ENCODE data around the gene EZR. TPM values are rescaled to one million over a fixed set of nuclear protein-coding genes. Genes with fewer than 3 reads are reported as not detected.

The EZR gene
- total RNA-seq, 2 donors from 2014 or later = 76.8 to 103 TPM

GRCh38 chr6:158771399-158772152 is 47.6 kb downstream of the EZR start:
- intact Hi-C loops (cut with DNase I) = no loop called here
- Histone ChIP-seq H3K27me3 (no peaks in the 10 kb centered on the region), H3K36me3 (replicated peaks in 1 of 2; ENCODE audit: insufficient read depth in 1 of 2, low read depth in 2 of 2) (peaks cover 41 to 65% of the 10 kb centered on the region in 2 donors), H3K27ac (no peak overlapping the region), H3K4me1 (no peaks in the 10 kb centered on the region), H3K4me3 (no peak overlapping the region), H3K9me3 (no peaks in the 10 kb centered on the region)
- ATAC-seq (no peak), DNase-seq (no peak)
- no peak for TF ChIP-seq CTCF (IDR thresholded peaks at IDR 0.05)
- no peak for TF ChIP-seq POLR2A (IDR thresholded peaks at IDR 0.05)
- 92 to 93% methylated on average over 16 of the region's 16 CpGs for WGBS, 2 donors

GRCh38 chr6:158770533-158771330 is 48.4 kb downstream of the EZR start:
- no peak overlapping the region for H3K27ac ChIP-seq
- no peak overlapping the region for H3K4me3 ChIP-seq
- WGBS, 2 donors = 73 to 88% methylated on average over 12 to 21 of the region's 21 CpGs
- intact Hi-C loops (cut with DNase I) = no loop called here
- H3K4me1 ChIP-seq = no peaks in the 10 kb centered on the region
- TF ChIP-seq POLR2A (IDR thresholded peaks at IDR 0.05) (no peak), CTCF (IDR thresholded peaks at IDR 0.05) (no peak)
- no peaks in the 10 kb centered on the region for H3K9me3 ChIP-seq
- DNase-seq = no peak
- no peaks in the 10 kb centered on the region for H3K27me3 ChIP-seq
- ATAC-seq = no peak
- peaks cover 46 to 65% of the 10 kb centered on the region in 2 donors for H3K36me3 ChIP-seq (replicated peaks in 1 of 2; ENCODE audit: insufficient read depth in 1 of 2, low read depth in 2 of 2)

DNA sequence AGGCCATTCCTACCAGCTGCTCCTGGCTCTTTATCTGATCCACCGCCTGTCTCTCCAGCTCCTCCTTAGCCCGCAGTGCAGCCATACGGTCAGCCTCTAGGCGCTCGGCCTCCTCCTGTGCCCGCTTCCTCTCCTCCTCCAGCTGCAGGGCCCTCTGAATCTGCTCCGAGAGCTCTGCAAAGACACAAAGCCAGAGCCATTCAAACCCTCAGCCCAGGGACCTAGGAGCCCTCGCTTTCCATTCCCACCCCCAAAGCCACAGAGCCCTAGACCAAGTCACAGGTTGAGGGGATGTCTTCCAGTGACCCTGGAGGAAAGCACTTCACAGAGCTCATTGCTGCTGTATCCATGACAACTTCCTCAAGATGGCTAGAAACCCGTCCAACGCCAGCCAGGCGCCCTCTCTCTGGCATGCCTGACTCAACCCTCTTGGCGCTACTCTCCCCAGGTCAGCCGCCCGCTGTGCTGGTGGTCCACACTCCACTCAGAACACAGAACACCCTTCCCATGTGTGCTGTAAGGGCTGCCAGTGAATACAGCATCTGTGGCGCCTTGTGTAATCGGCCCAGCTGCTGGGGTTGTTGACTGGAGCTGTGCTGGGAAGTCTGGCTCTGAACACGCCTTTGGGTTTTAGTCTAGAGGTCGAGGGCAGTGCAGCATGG is 49.3 kb downstream of the EZR start:
- Histone ChIP-seq H3K4me3 (no peak overlapping the region), H3K9me3 (no peaks in the 10 kb centered on the region), H3K27me3 (no peaks in the 10 kb centered on the region), H3K27ac (no peak overlapping the region), H3K4me1 (no peaks in the 10 kb centered on the region), H3K36me3 (replicated peaks in 1 of 2; ENCODE audit: insufficient read depth in 1 of 2, low read depth in 2 of 2) (peaks cover 46 to 68% of the 10 kb centered on the region in 2 donors)
- DNase-seq (no peak), ATAC-seq (no peak)
- intact Hi-C loops (cut with DNase I) = no loop called here
- 90 to 91% methylated on average over 8 to 18 of the region's 18 CpGs for WGBS, 2 donors
- no peak for TF ChIP-seq POLR2A (IDR thresholded peaks at IDR 0.05)
- no peak for TF ChIP-seq CTCF (IDR thresholded peaks at IDR 0.05)

GRCh38 chr6:158769234-158769770 is 49.9 kb downstream of the EZR start:
- DNase-seq = no peak

More at GRCh38 chr6:158769234-158769770, 49.9 kb downstream of the EZR start:
- intact Hi-C loops (cut with DNase I) = no loop called here
- no peaks in the 10 kb centered on the region for H3K4me1 ChIP-seq
- TF ChIP-seq CTCF (IDR thresholded peaks at IDR 0.05) (no peak), POLR2A (IDR thresholded peaks at IDR 0.05) (no peak)
- no peak overlapping the region for H3K4me3 ChIP-seq
- peaks cover 46 to 67% of the 10 kb centered on the region in 2 donors for H3K36me3 ChIP-seq (replicated peaks in 1 of 2; ENCODE audit: insufficient read depth in 1 of 2, low read depth in 2 of 2)
- H3K9me3 ChIP-seq = no peaks in the 10 kb centered on the region
- 84 to 88% methylated on average over 13 of the region's 13 CpGs for WGBS, 2 donors
- no peak overlapping the region for H3K27ac ChIP-seq
- no peaks in the 10 kb centered on the region for H3K27me3 ChIP-seq
- no peak for ATAC-seq
